Heart left ventricle (tissue), 16 donors: Measurements from ENCODE around the gene DCHS2. TPM values are rescaled to one million over a fixed set of nuclear protein-coding genes. Genes with fewer than 3 reads are reported as not detected.

ENCODE experiments used
- ATAC-seq, 4 donors: fragments of 200-7000 bp; cut with Tn5 transposase; one replicate each; pipeline ENCODE4 v1.9.1; 2020 to 2022; ENCODE audit warnings: moderate library complexity in 4 of 4, mild to moderate bottlenecking in 3 of 4, moderate number of reproducible peaks in 1 of 4
- DNase-seq, 5 donors: peaks; one replicate each; pipeline ENCODE4 v3.0.0-alpha.2; 2020
- H3K27ac ChIP-seq, 12 donors: fragments of 200-600 bp; sonication (generic) in 4 of 12; one replicate each; pipeline versions ENCODE4 v1.5.0 to v1.8.0; 2016 to 2022; ENCODE audit warnings: mild to moderate bottlenecking in 2 of 12
- H3K27me3 ChIP-seq, 9 donors: fragments of 200-600 bp; sonication (generic) in 2 of 9; one replicate each; pipeline versions ENCODE4 v1.5.1 to v1.8.0; 2016 to 2022; ENCODE audit warnings: mild to moderate bottlenecking in 3 of 9
- H3K36me3 ChIP-seq, 9 donors: fragments of 200-600 bp; sonication (generic) in 2 of 9; one replicate each; pipeline versions ENCODE4 v1.5.0 to v1.8.0; 2018 to 2022; ENCODE audit warnings: mild to moderate bottlenecking in 2 of 9
- H3K4me1 ChIP-seq, 12 donors: fragments of 200-600 bp; sonication (generic) in 4 of 12; one replicate each; pipeline versions ENCODE4 v1.5.0 to v1.8.0; 2016 to 2022; ENCODE audit warnings: mild to moderate bottlenecking in 3 of 12
- H3K4me3 ChIP-seq, 12 donors: fragments of 200-600 bp; sonication (generic) in 4 of 12; one replicate each; pipeline versions ENCODE4 v1.5.0 to v1.8.0; 2017 to 2022; ENCODE audit warnings: mild to moderate bottlenecking in 9 of 12, moderate library complexity in 4 of 12
- H3K9me3 ChIP-seq, 12 donors: fragments of 200-600 bp; sonication (generic) in 4 of 12; one replicate each; pipeline versions ENCODE4 v1.5.0 to v1.8.0; 2016 to 2022; ENCODE audit warnings: mild to moderate bottlenecking in 1 of 12
- POLR2A ChIP-seq, 2 donors: fragments of 450-650 bp; IDR thresholded peaks; one replicate each; pipeline ENCODE4 v1.6.1; 2017; ENCODE audit warnings: antibody characterized with exemption in 2 of 2, mild to moderate bottlenecking in 2 of 2, moderate library complexity in 2 of 2
- WGBS, 4 donors: extraction: QIAGEN DNeasy Blood & Tissue Kit in 2 of 4; methylation state at CpG; one replicate each; pipeline versions ENCODE4 v1.1.5 to v1.1.7; 2013 to 2018; 5-methylcytosine and 5-hydroxymethylcytosine counted together
- intact Hi-C, 10 donors: fragments of 100-400 bp; cut with DNase I; formaldehyde crosslinking; loops; one replicate each; pipeline versions ENCODE4 v1.11.1 to v1.14.2; 2022
- polyA plus RNA-seq, 2 donors: library from polyadenylated mRNA; stranded (reverse); fragments of 200-250 nt; gene quantifications; one replicate each; pipeline ENCODE4 v1.2.3, GENCODE V29; 2013
- total RNA-seq, 9 donors: library from RNA; depleted of rRNA in 2 of 9; stranded (reverse); fragments of >200 nt in 2 of 9; fragmentation: NEBNext Ultra II Directional in 3 of 9; extraction: Animal tissue kit (Norgen Biotek cat#: 25700) in 3 of 9; gene quantifications; one replicate each; pipeline versions ENCODE4 v1.1.0 to v1.2.4, GENCODE V29; 2016 to 2023
- TF ChIP-seq, protein P1 (sequence below), 12 donors: fragments of 200-600 bp; sonication (generic) in 4 of 12; IDR thresholded peaks; one replicate each; pipeline versions ENCODE4 v1.5.0 to v1.8.0; 2018 to 2022; ENCODE audit warnings: antibody characterized with exemption in 12 of 12, mild to moderate bottlenecking in 5 of 12
- donor health status: ischemic (EF 13 %, LVEDD 7.1; RV severe dilation, severe dysfunction).
- donor health status: healthy with polysubstance abuse.
- donor health status: DM: no; HTN: yes; CAD: no.
- donor health status: DM: no; HTN: no; CAD: no.
- donor health status: ischemic (EF 25% LVEDD 6.9; RV normal size, moderate dysfunction).
- donor health status: ischemic (EF 25% LVEDD 5.7; RV mildly dilated, moderate dysfunction).
- donor health status: healthy.
- donor health status: DM: yes; HTN: yes; CAD: no.
- donor health status: ischemic (EF 35%, LVEDD 5.7; RV mildly dilated, moderate dysfunction).
- donor health status: nonischemic (EF 11% LVEDD 7.7; RV severe dilation, severe dysfunction).
- donor health status: DM: yes; HTN: yes; CAD: no.
- donor health status: PGD.
- donor health status: ischemic (EF 29% LVEDD 5.4; RV normal size, mild dysfunction).
- donor health status: nonischemic (EF 23%, LVEDD 6.1; RV moderate dilation, normal function).

Gene DCHS2
- total and polyA plus RNA-seq, 11 donors: under 0.01 to 0.49 (median 0.15) TPM; not detected in 5

DNA sequence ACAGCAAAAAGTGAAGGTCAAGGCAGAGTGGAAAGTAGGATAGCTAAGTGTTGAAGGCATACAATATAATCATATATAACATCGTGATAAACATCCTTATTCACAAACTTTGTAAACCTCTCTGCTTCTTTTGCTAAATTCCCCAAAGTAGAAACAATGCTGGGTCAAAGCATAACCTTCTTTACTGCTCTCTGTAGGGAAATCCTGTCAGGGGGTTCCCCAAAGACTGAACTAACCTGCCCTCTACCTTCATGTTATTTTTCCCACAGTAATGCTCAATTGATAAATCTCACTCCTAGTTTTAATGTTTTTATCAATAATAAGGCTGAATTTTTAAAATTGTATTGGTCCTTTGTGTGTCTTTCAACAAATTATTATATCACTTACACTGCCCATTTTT lies 55.7 kb downstream of the DCHS2 start:
- TF ChIP-seq POLR2A (IDR thresholded peaks at IDR 0.05): no peak
- TF ChIP-seq, protein P1, sequence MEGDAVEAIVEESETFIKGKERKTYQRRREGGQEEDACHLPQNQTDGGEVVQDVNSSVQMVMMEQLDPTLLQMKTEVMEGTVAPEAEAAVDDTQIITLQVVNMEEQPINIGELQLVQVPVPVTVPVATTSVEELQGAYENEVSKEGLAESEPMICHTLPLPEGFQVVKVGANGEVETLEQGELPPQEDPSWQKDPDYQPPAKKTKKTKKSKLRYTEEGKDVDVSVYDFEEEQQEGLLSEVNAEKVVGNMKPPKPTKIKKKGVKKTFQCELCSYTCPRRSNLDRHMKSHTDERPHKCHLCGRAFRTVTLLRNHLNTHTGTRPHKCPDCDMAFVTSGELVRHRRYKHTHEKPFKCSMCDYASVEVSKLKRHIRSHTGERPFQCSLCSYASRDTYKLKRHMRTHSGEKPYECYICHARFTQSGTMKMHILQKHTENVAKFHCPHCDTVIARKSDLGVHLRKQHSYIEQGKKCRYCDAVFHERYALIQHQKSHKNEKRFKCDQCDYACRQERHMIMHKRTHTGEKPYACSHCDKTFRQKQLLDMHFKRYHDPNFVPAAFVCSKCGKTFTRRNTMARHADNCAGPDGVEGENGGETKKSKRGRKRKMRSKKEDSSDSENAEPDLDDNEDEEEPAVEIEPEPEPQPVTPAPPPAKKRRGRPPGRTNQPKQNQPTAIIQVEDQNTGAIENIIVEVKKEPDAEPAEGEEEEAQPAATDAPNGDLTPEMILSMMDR (IDR thresholded peaks at IDR 0.05): no peak
- H3K4me1 ChIP-seq: no peaks in the 10 kb centered on the region
- ATAC-seq: no peak
- H3K27me3 ChIP-seq: peaks cover 0 to 4% (median 0%) of the 10 kb centered on the region in 9 donors
- H3K36me3 ChIP-seq: no peaks in the 10 kb centered on the region
- H3K9me3 ChIP-seq: no peaks in the 10 kb centered on the region
- no peak overlapping the region for H3K4me3 ChIP-seq
- no peak for DNase-seq
- intact Hi-C loops: no loop called here
- H3K27ac ChIP-seq: no peak overlapping the region
- 50 to 74% (median 62%) methylated on average over 1 of the region's 1 CpG for WGBS, 4 donors

DNA sequence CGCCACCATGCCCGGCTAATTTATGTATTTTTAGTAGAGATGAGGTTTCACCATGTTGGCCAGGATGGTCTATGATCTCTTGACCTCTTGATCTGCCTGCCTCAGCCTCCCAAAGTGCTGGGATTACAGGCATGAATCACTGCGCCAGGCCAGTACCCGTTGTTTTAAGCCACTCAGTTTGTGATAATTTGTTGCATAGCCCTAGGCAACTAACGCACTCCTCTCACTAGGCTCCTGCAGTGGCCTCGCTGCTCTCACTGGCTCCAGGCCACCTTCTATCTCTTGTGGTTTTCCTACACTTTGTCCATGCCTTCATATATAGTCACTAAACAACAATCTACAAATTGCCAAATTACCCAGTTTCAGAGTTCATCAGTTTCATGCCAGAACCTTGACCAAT lies 58.1 kb downstream of the DCHS2 start:
- Histone ChIP-seq H3K36me3 (no peaks in the 10 kb centered on the region), H3K4me3 (no peak overlapping the region), H3K27me3 (peaks cover 0 to 7% (median 0%) of the 10 kb centered on the region in 9 donors), H3K4me1 (no peaks in the 10 kb centered on the region), H3K9me3 (no peaks in the 10 kb centered on the region), H3K27ac (no peak overlapping the region)
- WGBS, 4 donors: 91 to 94% (median 93%) methylated on average over 6 of the region's 6 CpGs
- intact Hi-C loops: no loop called here
- ATAC-seq (no peak), DNase-seq (no peak)
- TF ChIP-seq POLR2A (IDR thresholded peaks at IDR 0.05): no peak
- TF ChIP-seq, protein P1 (IDR thresholded peaks at IDR 0.05): no peak

DNA sequence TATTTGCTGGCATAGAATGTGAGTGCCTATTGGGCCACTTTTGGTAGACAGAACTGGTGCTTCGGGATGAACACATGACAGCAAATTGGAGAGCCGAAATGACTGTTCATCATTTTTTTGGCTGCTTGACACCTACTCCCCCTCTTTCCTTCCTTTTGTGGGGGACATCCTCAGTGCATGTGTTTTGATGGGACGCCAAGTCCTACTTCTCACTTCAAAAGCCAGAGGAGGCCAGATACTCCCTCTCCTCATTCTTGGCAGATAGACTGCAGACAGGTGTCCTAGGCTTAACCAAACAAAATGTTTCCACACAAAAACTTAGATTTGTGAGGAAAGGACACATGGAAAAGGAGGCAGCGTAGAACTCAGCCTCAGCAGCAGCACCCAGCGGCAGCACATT lies 62.4 kb downstream of the DCHS2 start:
- WGBS, 4 donors: 63 to 78% (median 73%) methylated on average over 5 of the region's 5 CpGs
- Histone ChIP-seq H3K27ac (no peak overlapping the region), H3K9me3 (no peaks in the 10 kb centered on the region), H3K27me3 (peaks cover 0 to 4% (median 0%) of the 10 kb centered on the region in 9 donors), H3K4me1 (no peaks in the 10 kb centered on the region), H3K36me3 (no peaks in the 10 kb centered on the region), H3K4me3 (no peak overlapping the region)
- DNase-seq (no peak), ATAC-seq (no peak)
- TF ChIP-seq, protein P1 (IDR thresholded peaks at IDR 0.05): no peak
- intact Hi-C loops: no loop called here

DNA sequence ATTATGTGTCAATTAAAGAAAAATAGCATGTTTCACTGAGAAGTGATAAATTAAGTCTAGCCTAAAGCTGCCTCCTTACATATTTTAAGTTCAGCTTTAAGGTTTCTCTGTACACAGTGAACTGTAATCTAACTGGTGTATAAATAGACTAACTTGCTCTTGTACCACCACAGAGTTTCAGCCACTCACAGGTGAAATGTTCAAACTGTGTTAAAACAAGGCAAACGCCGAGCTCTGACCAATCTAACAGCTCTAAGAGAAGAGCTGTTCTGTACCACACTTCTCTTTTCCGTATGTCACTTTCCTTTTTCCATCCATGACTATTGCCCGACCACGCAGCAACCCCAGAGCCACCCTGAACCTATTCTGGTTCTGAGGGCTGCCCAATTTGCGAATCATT lies 64.5 kb downstream of the DCHS2 start:
- ATAC-seq: no peak
- TF ChIP-seq, protein P1 (IDR thresholded peaks at IDR 0.05): no peak
- no peak for TF ChIP-seq POLR2A (IDR thresholded peaks at IDR 0.05)
- intact Hi-C loops: no loop called here

More for the DNA sequence above, 64.5 kb downstream of the DCHS2 start:
- Histone ChIP-seq H3K9me3 (no peaks in the 10 kb centered on the region), H3K4me3 (no peak overlapping the region), H3K4me1 (no peaks in the 10 kb centered on the region), H3K36me3 (no peaks in the 10 kb centered on the region), H3K27me3 (peaks cover 0 to 7% (median 0%) of the 10 kb centered on the region in 9 donors), H3K27ac (no peak overlapping the region)
- 80 to 87% (median 84%) methylated on average over 6 of the region's 6 CpGs for WGBS, 4 donors
- no peak for DNase-seq
